ENCODE results near the gene SYT14.
A peak's percentile ranks its signal among the peaks of the same experiment; 100 is the strongest.
"Not testable (repeated sequence)": the region's sequence is repeated elsewhere in the genome, so short reads cannot be mapped to it uniquely, and the experiment has no call there.

SYT14 gene

GRCh38 chr1:210117198-210117597 lies 179.2 kb downstream of the SYT14 start:
- DNase-seq (ENCODE audit: low read depth in 3 of 3) = no peak

- DNase-seq (ENCODE audit: low read depth in 3 of 3) = no peak
These were observed 179.7 kb downstream of the SYT14 start for GRCh38 chr1:210117681-210118170.

- no peak for DNase-seq (ENCODE audit: low read depth in 3 of 3)
These were observed 185.4 kb downstream of the SYT14 start for GRCh38 chr1:210123383-210123782.

GRCh38 chr1:210123924-210124589 lies 186.0 kb downstream of the SYT14 start:
- DNase-seq (ENCODE audit: low read depth in 3 of 3) = no peak

- no peak for DNase-seq (ENCODE audit: low read depth in 3 of 3)
These were observed 186.7 kb downstream of the SYT14 start for GRCh38 chr1:210124736-210125135.

GRCh38 chr1:210125143-210125542 lies 187.1 kb downstream of the SYT14 start:
- no peak for DNase-seq (ENCODE audit: low read depth in 3 of 3)

- DNase-seq (ENCODE audit: low read depth in 3 of 3) = no peak
These were observed 191.1 kb downstream of the SYT14 start for GRCh38 chr1:210129092-210129491.

GRCh38 chr1:210129759-210130158 lies 191.7 kb downstream of the SYT14 start:
- DNase-seq (ENCODE audit: low read depth in 3 of 3) = no peak

- no peak for DNase-seq (ENCODE audit: low read depth in 3 of 3)
These were observed 194.6 kb downstream of the SYT14 start for GRCh38 chr1:210132582-210132981.

GRCh38 chr1:210143465-210144062 lies 205.5 kb downstream of the SYT14 start:
- DNase-seq (ENCODE audit: low read depth in 3 of 3) = peak; percentile 21 to 46 (median 45)

GRCh38 chr1:210144736-210145135 lies 206.7 kb downstream of the SYT14 start:
- no peak for DNase-seq (ENCODE audit: low read depth in 3 of 3)

GRCh38 chr1:210151052-210151672 lies 213.1 kb downstream of the SYT14 start:
- DNase-seq (ENCODE audit: low read depth in 3 of 3) = no peak

GRCh38 chr1:210159211-210159610 lies 221.2 kb downstream of the SYT14 start:
- no peak for DNase-seq (ENCODE audit: low read depth in 3 of 3)

- DNase-seq (ENCODE audit: low read depth in 3 of 3) = no peak
These were observed 232.2 kb downstream of the SYT14 start for GRCh38 chr1:210170220-210170619.

- no peak for DNase-seq (ENCODE audit: low read depth in 3 of 3)
These were observed 236.1 kb downstream of the SYT14 start for GRCh38 chr1:210174133-210174532.

GRCh38 chr1:210185063-210185462 lies 247.0 kb downstream of the SYT14 start:
- DNase-seq (ENCODE audit: low read depth in 3 of 3) = no peak

GRCh38 chr1:210187849-210188606 lies 250.0 kb downstream of the SYT14 start:
- not testable (repeated sequence) for DNase-seq (ENCODE audit: low read depth in 3 of 3)

GRCh38 chr1:210189426-210189825 lies 251.4 kb downstream of the SYT14 start:
- DNase-seq (ENCODE audit: low read depth in 3 of 3) = no peak

GRCh38 chr1:210195635-210196160 lies 257.7 kb downstream of the SYT14 start:
- DNase-seq (ENCODE audit: low read depth in 3 of 3) = no peak

- not testable (repeated sequence) for DNase-seq (ENCODE audit: low read depth in 3 of 3)
These were observed 258.2 kb downstream of the SYT14 start for GRCh38 chr1:210196266-210196665.

GRCh38 chr1:210198840-210199239 lies 260.8 kb downstream of the SYT14 start:
- DNase-seq (ENCODE audit: low read depth in 3 of 3) = no peak

- no peak for DNase-seq (ENCODE audit: low read depth in 3 of 3)
These were observed 262.2 kb downstream of the SYT14 start for GRCh38 chr1:210200124-210200736.
